OCI-LY3 (cell line): ENCODE results near the gene ST7.

Experiments used
- H2AFZ ChIP-seq: fragments of 200-600, 300-600 bp; shearing (Covaris generic); 2 replicates; pipeline ENCODE4 v1.6.0; 2014; ENCODE audit warnings: antibody characterized with exemption, low read depth, low read length
- H3K27ac ChIP-seq: fragments of 200-600, 300-600 bp; sonication (generic); 2 replicates; pipeline ENCODE4 v1.5.1; 2014; ENCODE audit warnings: mild to moderate bottlenecking, low read length, moderate library complexity, mixed read lengths
- H3K27me3 ChIP-seq: fragments of 200-600, 300-600 bp; sonication (generic); 2 replicates; pipeline ENCODE4 v1.6.1; 2014; ENCODE audit warnings: low read depth, low read length, mixed read lengths
- H3K36me3 ChIP-seq: fragments of 200-600, 300-600 bp; sonication (generic); replicated peaks from 2 replicates; pipeline ENCODE3; 2014; ENCODE audit warnings: low read depth, low read length, mixed read lengths
- H3K4me1 ChIP-seq: fragments of 300-600, 200-600 bp; sonication (generic); 2 replicates; pipeline ENCODE4 v1.6.1; 2014; ENCODE audit warnings: low read length, mixed read lengths
- H3K4me2 ChIP-seq: fragments of 200-600, 300-600 bp; sonication (generic); 2 replicates; pipeline ENCODE4 v1.6.1; 2014; ENCODE audit warnings: low read length, mixed read lengths
- H3K4me3 ChIP-seq: fragments of 300-600, 200-600 bp; sonication (generic); 2 replicates; pipeline ENCODE4 v1.5.1; 2014; ENCODE audit warnings: antibody characterized with exemption, mild to moderate bottlenecking, low read length, moderate library complexity
- H3K79me2 ChIP-seq: fragments of 300-600, 200-600 bp; shearing (Covaris generic); 2 replicates; pipeline ENCODE4 v1.6.1; 2014; ENCODE audit warnings: mild to moderate bottlenecking, low read length, mixed read lengths
- H3K9ac ChIP-seq: fragments of 300-600, 200-600 bp; shearing (Covaris generic); 2 replicates; pipeline ENCODE4 v1.6.0; 2014; ENCODE audit warnings: mild to moderate bottlenecking, low read length, moderate library complexity
- H3K9me3 ChIP-seq: fragments of 200-600, 300-600 bp; shearing (Covaris generic); 2 replicates; pipeline ENCODE4 v1.6.1; 2014; ENCODE audit warnings: low read length, mixed read lengths; ENCODE audit not compliant: insufficient read depth
- H4K20me1 ChIP-seq: fragments of 200-600, 300-600 bp; sonication (generic); 2 replicates; pipeline ENCODE4 v1.6.1; 2016; ENCODE audit warnings: low read length, mixed read lengths; ENCODE audit not compliant: insufficient read depth
- EZH2phosphoT487 ChIP-seq: fragments of 200-600 bp; shearing (Covaris generic); IDR thresholded peaks from 2 replicates; pipeline ENCODE4 v1.6.1; 2018; ENCODE audit warnings: antibody characterized with exemption, mixed run types, low read depth
- TF ChIP-seq, protein P1 (sequence below): fragments of 200-600, 300-600 bp; sonication (generic); IDR thresholded peaks from 2 replicates; pipeline ENCODE4 v1.5.1; 2014; ENCODE audit warnings: antibody characterized with exemption, low read length, low read depth

The ST7 gene

DNA sequence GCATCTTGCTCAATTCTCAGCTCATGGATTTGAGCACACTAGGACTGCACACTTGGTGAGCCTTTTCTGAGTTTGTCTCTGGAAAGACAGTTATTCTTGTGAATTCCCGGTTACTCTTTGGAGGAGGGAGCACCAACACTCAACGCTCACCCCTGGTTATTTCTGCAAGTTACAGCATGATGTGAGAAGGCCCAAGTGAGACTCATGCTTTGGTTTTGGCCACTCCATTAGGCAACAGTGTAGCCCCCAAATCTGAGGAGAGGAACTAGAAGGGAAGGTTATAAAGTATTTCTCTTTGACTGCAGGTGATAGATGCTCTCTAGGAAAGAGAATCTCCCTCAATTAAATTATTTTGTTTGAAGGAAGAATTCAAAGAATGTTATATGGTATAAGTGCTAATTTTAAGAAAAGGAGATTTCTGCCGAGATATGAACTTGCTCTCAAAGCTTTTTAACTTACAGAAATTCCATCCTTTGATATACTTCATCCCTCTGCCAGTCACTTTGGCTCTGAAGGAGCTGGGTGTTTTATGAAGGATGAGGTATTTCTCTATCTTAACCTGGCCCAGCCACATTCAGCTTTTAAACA lies 186.2 kb downstream of the ST7 start:
- Histone ChIP-seq H3K4me1 (no peaks in the 10 kb centered on the region), H3K79me2 (no peaks in the 10 kb centered on the region), H3K36me3 (peaks cover 55% of the 10 kb centered on the region), H3K27me3 (no peaks in the 10 kb centered on the region), H3K27ac (no peak overlapping the region), H2AFZ (no peak overlapping the region), H3K4me3 (no peak overlapping the region), H4K20me1 (peaks cover 4% of the 10 kb centered on the region; the same call in 1 of the 2 replicates), H3K9ac (no peak overlapping the region), H3K9me3 (no peaks in the 10 kb centered on the region), H3K4me2 (no peak overlapping the region)
- no peak for TF ChIP-seq EZH2phosphoT487
- TF ChIP-seq, protein P1, sequence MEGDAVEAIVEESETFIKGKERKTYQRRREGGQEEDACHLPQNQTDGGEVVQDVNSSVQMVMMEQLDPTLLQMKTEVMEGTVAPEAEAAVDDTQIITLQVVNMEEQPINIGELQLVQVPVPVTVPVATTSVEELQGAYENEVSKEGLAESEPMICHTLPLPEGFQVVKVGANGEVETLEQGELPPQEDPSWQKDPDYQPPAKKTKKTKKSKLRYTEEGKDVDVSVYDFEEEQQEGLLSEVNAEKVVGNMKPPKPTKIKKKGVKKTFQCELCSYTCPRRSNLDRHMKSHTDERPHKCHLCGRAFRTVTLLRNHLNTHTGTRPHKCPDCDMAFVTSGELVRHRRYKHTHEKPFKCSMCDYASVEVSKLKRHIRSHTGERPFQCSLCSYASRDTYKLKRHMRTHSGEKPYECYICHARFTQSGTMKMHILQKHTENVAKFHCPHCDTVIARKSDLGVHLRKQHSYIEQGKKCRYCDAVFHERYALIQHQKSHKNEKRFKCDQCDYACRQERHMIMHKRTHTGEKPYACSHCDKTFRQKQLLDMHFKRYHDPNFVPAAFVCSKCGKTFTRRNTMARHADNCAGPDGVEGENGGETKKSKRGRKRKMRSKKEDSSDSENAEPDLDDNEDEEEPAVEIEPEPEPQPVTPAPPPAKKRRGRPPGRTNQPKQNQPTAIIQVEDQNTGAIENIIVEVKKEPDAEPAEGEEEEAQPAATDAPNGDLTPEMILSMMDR, result no peak

DNA sequence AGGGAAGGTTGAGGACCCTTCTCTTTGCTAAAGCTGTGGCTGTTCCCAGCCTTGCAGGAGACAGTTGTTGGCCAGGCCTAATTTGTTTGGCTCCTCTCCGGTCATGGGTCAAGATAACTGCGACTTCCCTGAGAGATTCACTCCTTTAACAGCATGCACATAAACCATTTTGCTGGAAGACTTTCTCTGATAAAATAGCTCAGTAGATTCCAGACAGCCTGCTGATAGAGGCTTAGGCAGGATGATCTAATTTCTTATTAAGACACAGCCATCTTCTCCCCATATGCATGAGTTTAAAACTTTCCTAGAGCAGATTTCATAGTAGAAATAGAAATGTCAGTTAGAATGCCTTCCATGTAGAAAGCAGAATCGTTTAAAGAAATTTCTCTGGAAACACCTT lies 187.6 kb downstream of the ST7 start:
- H3K79me2 ChIP-seq, result no peaks in the 10 kb centered on the region
- no peaks in the 10 kb centered on the region for H4K20me1 ChIP-seq
- H3K9ac ChIP-seq, result no peak overlapping the region
- H3K4me1 ChIP-seq, result no peaks in the 10 kb centered on the region
- no peaks in the 10 kb centered on the region for H3K27me3 ChIP-seq
- H3K27ac ChIP-seq, result no peak overlapping the region
- no peak overlapping the region for H3K4me3 ChIP-seq
- no peak overlapping the region for H2AFZ ChIP-seq
- H3K4me2 ChIP-seq, result no peak overlapping the region
- peaks cover 42% of the 10 kb centered on the region for H3K36me3 ChIP-seq
- no peaks in the 10 kb centered on the region for H3K9me3 ChIP-seq
- TF ChIP-seq EZH2phosphoT487, result no peak
- TF ChIP-seq, protein P1, result no peak

DNA sequence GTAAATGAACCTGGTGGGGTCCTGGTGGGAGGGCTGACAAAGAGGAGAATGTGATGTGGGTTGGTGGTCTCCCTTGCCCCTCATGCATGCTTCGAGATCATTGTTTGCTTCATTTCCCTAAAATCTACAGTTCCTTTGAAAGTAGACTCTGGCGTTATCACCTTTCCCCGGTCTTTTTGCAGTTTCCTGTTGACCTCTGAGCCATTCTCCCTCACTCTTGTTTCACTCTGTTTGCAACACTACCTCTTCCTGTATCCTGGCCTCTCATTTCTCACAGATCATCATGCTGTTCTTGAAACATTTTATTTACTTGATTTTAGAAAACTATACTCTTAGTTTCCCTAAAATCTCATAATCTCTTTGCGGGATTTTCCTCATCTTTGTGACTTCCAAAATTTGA lies 189.8 kb downstream of the ST7 start:
- H4K20me1 ChIP-seq, result peaks cover 2% of the 10 kb centered on the region; the same call in 1 of the 2 replicates
- H3K4me2 ChIP-seq, result no peak overlapping the region
- H3K4me1 ChIP-seq, result no peaks in the 10 kb centered on the region
- peaks cover 30% of the 10 kb centered on the region for H3K36me3 ChIP-seq
- no peak overlapping the region for H3K4me3 ChIP-seq
- H2AFZ ChIP-seq, result no peak overlapping the region
- no peak overlapping the region for H3K9ac ChIP-seq
- H3K79me2 ChIP-seq, result no peaks in the 10 kb centered on the region
- TF ChIP-seq EZH2phosphoT487, result no peak
- TF ChIP-seq, protein P1, result no peak
- H3K9me3 ChIP-seq, result no peaks in the 10 kb centered on the region
- H3K27ac ChIP-seq, result no peak overlapping the region
- H3K27me3 ChIP-seq, result no peaks in the 10 kb centered on the region

DNA sequence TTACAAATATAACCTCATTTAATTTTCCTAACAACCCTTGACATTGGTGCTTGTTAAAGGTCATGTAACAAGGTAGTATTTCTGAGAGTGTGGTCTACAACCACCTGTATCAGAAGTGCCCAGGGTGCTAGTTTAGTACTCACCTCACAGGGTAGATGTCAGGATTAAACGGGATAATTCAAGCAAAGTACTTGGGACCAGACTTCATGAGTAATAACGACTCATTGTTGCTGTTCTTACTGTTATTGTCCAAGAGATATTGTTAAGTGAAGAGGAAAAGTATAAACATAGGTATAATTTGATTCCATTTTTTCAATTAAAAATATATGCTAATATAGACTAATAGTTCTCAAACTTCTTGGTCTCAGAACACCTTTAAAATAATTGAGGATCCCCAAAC lies 190.3 kb downstream of the ST7 start:
- no peaks in the 10 kb centered on the region for H3K27me3 ChIP-seq
- H3K4me2 ChIP-seq, result no peak overlapping the region
- TF ChIP-seq, protein P1, result no peak
- TF ChIP-seq EZH2phosphoT487, result no peak
- H3K79me2 ChIP-seq, result no peaks in the 10 kb centered on the region
- peaks cover 26% of the 10 kb centered on the region for H3K36me3 ChIP-seq
- no peak overlapping the region for H3K9ac ChIP-seq
- H4K20me1 ChIP-seq, result peaks cover 2% of the 10 kb centered on the region; the same call in 1 of the 2 replicates
- H3K4me1 ChIP-seq, result no peaks in the 10 kb centered on the region
- no peak overlapping the region for H3K4me3 ChIP-seq
- no peak overlapping the region for H2AFZ ChIP-seq
- H3K9me3 ChIP-seq, result no peaks in the 10 kb centered on the region
- H3K27ac ChIP-seq, result no peak overlapping the region
